CD4-positive, alpha-beta T cell treated with Interleukin-21 for 1 hour (primary cell): ENCODE data around the gene HAPLN3.
A peak's percentile ranks its signal among the peaks of the same experiment; 100 is the strongest.

Experiments
- DNase-seq: peaks from one replicate; pipeline ENCODE4 v3.0.0-alpha.2; 2020

The HAPLN3 gene

GRCh38 chr15:88891540-88892254 is 3.6 kb downstream of the HAPLN3 start:
- DNase-seq, result no peak

DNA sequence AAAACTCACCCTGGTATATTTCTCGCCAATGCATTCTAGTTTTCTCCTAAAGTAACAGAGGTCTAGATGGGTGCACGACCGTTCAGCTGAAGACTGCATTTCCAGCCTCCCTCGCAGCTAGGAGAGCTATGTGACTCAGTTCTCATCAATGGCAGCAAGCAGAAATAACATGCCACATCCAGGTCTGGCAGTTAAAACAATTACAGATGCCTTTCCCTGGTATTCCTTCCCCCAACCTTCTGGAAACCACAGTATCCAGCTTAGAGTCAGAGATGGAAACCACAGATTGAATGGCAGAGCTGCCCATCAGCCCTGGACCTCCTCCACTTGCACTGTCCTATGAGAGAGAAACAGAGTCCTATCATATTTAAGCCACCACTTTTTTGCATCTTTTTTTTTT is 4.8 kb downstream of the HAPLN3 start:
- DNase-seq, result no peak

DNA sequence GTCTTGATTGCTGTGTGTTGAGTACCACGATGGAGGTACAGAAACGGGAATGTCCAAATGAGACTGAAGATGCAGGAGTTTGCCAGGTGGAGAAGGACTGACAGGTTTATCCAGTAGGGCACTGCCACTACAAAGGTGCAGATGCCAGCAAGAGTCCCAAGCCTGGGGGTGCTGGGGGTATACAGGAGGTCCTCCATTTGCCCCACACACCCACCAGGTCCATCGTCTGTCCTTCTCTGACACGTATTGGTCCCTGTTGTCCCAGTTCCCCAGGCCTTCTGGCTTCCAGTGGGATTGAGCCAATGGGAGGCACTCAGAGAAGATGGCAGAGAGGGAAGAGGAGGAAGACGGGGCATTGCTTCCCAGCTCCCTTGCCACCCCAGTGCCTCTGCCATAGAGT is 6.6 kb downstream of the HAPLN3 start:
- no peak for DNase-seq

DNA sequence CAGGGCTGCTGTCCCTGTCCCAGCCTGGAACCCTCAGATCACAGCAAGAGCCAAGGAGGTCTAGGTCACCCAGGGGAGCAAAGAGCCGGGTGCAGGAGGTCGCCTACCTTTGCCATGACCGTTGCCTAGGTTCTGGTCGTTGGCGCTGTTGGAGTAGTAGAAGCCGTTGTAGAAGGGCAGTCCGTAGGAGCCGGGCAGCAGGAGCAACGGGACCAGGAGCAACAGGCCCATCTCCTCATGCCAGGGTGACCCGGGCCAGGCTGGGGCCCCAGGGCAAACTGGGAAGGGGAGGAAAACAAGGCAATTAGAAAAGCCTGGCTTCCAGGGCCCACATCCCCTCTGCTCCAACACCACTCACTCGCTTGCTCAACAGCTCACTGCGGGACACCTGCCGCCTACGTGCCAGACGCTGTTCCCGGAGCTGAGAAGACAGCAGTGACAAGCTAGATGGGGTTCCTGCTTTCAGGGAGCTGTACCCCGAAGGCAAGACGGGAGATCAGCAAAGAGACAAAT is 8.2 kb downstream of the HAPLN3 start:
- no peak for DNase-seq

GRCh38 chr15:88882785-88883184 is 12.6 kb downstream of the HAPLN3 start:
- DNase-seq, result no peak

DNA sequence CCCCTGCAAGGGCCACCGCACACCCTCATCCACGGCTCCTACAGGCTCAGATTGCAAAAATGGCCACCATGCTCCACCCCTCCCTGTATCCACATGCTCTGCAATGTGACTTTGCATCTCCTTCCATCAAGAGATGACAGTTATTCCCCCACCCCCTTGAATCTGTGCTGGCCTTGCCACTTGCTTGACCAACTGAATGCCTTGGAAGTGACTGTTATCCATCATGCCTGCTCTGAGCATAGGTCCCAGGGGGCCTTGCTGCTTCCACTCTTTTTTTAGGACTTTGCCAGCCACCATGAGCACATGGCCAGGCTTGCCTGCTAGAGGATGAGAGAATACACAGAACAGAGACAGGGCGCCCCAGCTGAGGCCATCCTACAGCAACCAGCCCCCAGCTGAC is 13.6 kb downstream of the HAPLN3 start:
- DNase-seq, result no peak

GRCh38 chr15:88880944-88881740 is 14.2 kb downstream of the HAPLN3 start:
- DNase-seq, result no peak

GRCh38 chr15:88878720-88879184 is 16.6 kb downstream of the HAPLN3 start:
- DNase-seq, result peak; percentile 35

DNA sequence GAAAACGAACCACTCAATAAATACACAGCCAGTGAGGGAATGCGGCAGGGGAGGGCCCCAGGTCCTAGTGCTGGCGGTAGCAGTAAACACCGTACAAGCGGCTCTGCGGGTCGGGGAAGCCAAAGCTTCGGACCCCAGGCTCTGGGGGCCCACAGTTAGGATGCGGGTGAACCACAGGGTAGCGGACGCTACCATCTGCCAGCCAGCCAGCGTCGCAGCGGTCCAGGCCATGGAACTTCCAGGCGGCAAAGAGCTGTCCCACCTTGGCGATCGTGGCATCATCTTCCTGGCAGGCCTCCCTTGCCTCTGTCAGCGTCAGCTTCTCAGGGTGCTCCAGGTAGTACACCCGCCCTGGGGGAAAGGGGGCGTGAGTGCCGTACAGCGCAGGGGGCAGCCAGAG is 17.4 kb downstream of the HAPLN3 start:
- no peak for DNase-seq

DNA sequence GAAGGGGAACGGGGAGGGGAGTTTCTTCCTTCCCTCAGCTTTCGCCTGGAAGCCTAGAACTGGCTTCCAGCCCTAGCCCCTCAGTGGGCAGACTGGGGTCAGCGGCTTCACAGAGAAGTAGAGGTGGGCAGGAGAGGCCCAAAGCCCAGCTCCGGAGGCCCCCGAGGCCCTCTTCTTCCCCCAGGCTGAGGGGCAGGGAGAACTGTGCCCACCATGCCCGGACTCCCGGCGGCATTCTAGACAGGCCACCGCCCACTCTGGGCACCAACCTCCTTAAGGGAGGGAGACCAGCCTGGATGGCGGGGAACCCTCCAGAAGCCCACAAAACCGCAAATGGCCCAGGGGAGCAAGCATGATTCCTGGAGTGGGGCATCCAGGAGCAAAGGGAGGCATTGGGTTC is 17.9 kb downstream of the HAPLN3 start:
- DNase-seq, result no peak

DNA sequence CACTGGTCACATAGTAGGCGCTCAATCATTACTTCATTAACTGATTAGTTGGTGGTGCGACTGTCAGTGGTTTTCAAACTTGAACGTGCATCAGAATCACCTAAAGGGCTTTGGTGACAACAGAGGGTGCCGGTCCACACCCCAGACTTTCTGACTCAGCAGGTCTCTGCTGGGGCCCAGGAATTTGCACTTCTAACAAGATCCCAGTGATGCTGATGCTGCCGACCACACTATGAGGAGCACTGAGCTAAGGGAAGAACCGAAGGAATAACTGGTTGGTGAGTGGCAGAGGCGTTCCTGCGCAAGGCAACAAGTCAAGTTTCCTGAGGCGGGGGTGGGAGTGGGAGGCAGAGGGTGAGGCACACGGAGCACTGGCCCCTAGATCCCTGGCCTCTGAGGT is 18.8 kb downstream of the HAPLN3 start:
- no peak for DNase-seq

GRCh38 chr15:88874684-88875083 is 20.7 kb downstream of the HAPLN3 start:
- no peak for DNase-seq

DNA sequence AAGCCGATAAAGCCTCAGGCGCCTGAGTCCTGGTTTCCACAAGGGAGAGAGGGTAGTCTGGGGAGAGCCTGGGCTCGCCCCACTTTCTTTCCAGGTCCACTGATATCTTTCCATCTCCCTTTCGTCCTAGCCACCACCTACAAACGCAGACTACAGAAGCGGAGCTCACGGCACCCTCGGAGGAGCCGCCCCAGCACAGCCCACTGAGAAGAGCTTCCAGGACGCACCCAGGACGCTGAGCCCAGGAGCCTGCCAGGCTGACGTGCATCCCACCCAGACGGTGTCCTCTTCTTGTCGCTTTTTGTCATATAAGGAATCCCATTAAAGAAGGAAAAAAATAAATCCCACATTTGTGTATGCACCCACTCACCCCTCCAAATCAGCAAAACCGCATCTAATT is 21.1 kb downstream of the HAPLN3 start:
- no peak for DNase-seq

DNA sequence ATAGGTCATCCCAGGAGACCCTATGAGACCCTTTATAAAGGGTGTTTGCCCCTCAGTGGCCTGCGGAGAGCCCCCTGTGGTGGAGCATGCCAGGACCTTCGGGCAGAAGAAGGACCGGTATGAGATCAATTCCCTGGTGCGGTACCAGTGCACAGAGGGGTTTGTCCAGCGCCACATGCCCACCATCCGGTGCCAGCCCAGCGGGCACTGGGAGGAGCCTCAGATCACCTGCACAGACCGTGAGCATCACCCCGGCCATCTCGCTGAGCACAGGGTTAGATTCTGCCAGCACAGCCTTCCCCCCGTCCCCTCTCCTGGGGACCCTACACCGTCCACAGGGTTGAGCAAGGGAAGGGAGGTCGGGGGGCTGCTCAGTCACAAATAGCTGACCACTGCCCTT is 21.6 kb downstream of the HAPLN3 start:
- no peak for DNase-seq

DNA sequence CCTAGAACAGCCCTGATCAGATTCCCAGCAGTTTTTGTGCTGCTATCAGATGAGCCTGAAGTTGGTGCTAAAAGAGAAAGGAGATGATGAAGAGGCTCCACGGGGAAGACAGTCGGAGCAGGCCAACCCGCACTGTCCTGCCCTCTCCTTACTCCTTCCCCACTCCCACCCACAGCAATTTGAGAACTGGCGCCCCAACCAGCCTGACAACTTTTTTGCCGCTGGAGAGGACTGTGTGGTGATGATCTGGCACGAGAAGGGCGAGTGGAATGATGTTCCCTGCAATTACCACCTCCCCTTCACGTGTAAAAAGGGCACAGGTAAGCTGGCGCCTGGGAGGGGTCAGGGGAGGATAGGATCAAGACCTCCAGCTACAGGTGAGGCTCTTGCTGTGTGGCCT is 22.6 kb downstream of the HAPLN3 start:
- DNase-seq, result no peak

GRCh38 chr15:88872106-88872505 is 23.2 kb downstream of the HAPLN3 start:
- no peak for DNase-seq

DNA sequence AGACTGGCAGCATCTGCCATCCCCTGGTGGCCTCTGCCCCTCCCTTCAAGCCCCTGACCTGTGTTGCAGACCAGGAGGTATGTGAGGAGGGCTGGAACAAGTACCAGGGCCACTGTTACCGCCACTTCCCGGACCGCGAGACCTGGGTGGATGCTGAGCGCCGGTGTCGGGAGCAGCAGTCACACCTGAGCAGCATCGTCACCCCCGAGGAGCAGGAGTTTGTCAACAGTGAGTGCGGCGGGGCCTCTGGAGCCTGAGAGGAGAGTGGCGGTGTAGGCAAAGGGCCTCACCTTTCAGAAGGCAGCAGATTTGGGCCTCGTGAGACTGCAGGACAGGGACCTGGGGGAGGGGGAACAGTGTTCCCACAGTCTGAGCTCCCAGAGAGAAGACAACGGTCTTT is 24.0 kb downstream of the HAPLN3 start:
- DNase-seq, result no peak

GRCh38 chr15:88866295-88866881 is 29.0 kb downstream of the HAPLN3 start:
- no peak for DNase-seq

- no peak for DNase-seq
Measured at GRCh38 chr15:88865498-88866099, 29.7 kb downstream of the HAPLN3 start.

- DNase-seq, result no peak
Measured at GRCh38 chr15:88864861-88865497, 30.4 kb downstream of the HAPLN3 start.

GRCh38 chr15:88863412-88863811 is 31.9 kb downstream of the HAPLN3 start:
- no peak for DNase-seq

DNA sequence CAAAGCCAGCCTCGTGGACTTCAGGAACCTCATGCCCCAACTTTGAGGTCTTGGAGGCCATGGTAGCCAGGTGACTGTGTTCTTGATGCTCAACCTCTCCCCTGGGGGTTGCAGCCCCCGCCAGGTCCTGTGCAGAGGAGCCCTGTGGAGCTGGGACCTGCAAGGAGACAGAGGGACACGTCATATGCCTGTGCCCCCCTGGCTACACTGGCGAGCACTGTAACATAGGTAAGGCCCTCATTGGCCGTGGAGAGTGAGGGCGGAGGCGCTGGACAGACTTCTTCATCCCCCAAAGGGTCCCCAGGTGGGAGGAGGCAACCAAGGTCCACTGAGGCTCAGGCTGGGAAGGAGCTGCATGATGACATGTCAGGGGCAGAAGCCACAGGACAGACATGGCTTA is 35.1 kb downstream of the HAPLN3 start:
- no peak for DNase-seq

DNA sequence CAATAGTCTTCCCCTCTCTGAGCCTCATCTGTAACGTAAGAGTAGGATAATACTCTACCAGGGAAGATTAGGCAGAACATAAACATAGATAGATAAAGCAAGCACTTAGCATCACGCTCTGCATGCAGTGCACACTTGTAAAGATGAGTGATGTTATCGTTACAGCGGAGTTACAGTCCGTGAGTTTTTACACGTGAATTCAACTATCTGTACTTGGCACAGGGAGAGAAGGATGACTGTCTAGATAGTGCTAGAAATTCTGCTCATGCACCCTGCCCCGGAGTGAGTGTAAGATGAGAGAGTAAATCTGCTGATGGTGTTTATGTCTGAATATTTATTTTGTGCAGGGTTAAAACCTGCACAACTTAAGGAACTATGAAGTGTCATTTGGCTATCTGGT is 35.8 kb downstream of the HAPLN3 start:
- no peak for DNase-seq
